ENCODE measurements around the gene ZNF615.

DNA sequence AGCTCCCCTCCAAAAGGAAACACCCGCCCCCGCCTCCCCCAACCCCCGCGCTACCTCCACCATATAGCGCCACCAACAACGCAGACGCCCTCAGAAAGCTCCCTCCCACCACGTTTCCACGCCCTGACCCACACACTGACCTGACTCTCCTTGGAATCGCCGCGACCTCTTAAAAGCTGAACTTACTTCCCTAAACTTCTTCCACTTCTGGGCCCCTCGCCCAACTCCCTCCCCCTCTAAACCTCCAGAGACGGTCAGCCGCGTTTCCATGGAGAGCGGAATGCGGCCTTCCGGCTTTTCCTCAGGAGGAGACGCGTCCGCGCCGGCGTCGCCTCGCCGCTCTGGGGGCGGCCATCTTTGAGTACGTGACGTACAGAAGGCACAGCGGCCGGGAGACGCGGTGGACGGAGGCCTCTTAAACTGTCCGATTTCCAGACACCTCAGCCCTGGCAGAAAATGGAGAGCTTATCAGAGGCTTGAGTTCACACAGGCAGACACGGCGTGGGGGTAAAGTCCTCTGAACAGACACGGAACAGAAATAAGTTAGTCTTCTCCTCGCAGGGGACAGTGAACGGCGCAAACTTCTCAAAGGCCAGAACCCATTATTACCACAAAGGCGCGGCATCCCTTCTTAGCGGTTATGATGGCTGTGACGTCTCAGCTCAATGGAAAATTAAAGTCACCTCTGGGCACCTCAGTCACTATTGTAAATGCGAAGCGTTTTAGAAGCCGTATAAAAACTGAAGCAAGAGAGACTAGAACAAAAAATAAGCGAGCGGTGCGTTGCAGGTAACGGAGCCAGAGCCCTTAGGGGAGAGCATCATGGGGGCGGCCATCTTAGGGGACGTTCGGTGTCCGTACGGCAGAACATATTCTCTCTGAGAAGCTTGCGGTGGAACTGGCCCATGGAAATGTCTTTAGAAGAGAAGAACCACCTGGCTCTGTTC, 40.8 kb upstream of the ZNF615 start, which contains the start of gene ZNF432:
- TF ChIP-seq, protein P1, sequence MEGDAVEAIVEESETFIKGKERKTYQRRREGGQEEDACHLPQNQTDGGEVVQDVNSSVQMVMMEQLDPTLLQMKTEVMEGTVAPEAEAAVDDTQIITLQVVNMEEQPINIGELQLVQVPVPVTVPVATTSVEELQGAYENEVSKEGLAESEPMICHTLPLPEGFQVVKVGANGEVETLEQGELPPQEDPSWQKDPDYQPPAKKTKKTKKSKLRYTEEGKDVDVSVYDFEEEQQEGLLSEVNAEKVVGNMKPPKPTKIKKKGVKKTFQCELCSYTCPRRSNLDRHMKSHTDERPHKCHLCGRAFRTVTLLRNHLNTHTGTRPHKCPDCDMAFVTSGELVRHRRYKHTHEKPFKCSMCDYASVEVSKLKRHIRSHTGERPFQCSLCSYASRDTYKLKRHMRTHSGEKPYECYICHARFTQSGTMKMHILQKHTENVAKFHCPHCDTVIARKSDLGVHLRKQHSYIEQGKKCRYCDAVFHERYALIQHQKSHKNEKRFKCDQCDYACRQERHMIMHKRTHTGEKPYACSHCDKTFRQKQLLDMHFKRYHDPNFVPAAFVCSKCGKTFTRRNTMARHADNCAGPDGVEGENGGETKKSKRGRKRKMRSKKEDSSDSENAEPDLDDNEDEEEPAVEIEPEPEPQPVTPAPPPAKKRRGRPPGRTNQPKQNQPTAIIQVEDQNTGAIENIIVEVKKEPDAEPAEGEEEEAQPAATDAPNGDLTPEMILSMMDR (IDR thresholded peaks at IDR 0.05; ENCODE audit: insufficient read depth, low read length, poor library complexity, severe bottlenecking) = no peak
- no peak for TF ChIP-seq EZH2phosphoT487 (conservative IDR thresholded peaks at IDR 0.05; ENCODE audit: low read length)
